Suprapubic skin (tissue), 4 donors: ENCODE measurements around the gene LYSMD1.

Experiments used
- CTCF ChIP-seq, 2 donors: fragments of 200-600 bp in 1 of 2; fragments of 450-650 bp in 1 of 2; sonication (generic) in 1 of 2; IDR thresholded peaks; one replicate each; pipeline ENCODE4 v1.5.1; 2016 to 2019; ENCODE audit warnings: antibody characterized with exemption in 2 of 2, mild to moderate bottlenecking in 1 of 2, moderate library complexity in 1 of 2
- EP300 ChIP-seq: sonication (generic); formaldehyde crosslinking; IDR thresholded peaks from one replicate; pipeline ENCODE4 v1.6.1; 2017; ENCODE audit warnings: antibody characterized with exemption
- POLR2A ChIP-seq, 2 donors: fragments of 450-650 bp; IDR thresholded peaks; one replicate each; pipeline ENCODE4 v1.6.1; 2017; ENCODE audit warnings: antibody characterized with exemption in 2 of 2, mild to moderate bottlenecking in 2 of 2, moderate library complexity in 2 of 2
- POLR2AphosphoS5 ChIP-seq, 3 donors: sonication (generic); formaldehyde crosslinking; IDR thresholded peaks; one replicate each; pipeline ENCODE4 v1.6.1; 2017; ENCODE audit warnings: antibody characterized with exemption in 3 of 3

GRCh38 chr1:151158326-151158725 lies 7.4 kb downstream of the LYSMD1 start:
- no peak for TF ChIP-seq CTCF (IDR thresholded peaks at IDR 0.05)
- TF ChIP-seq POLR2AphosphoS5 (IDR thresholded peaks at IDR 0.05), result no peak
- no peak for TF ChIP-seq POLR2A (IDR thresholded peaks at IDR 0.05)
- TF ChIP-seq EP300, result no peak
